MM.1S (cell line): ENCODE results near the gene ZFR2.

Source experiments
- DNase-seq: peaks from one replicate; pipeline ENCODE4 v3.0.0-alpha.2; 2015
- H2AFZ ChIP-seq: fragments of 300-600 bp; sonication (generic); 2 replicates; pipeline ENCODE4 v1.6.0; 2016; ENCODE audit warnings: antibody characterized with exemption, low read length
- H3F3A ChIP-seq: fragments of 300-600 bp; sonication (generic); 2 replicates; pipeline ENCODE4 v1.6.1; 2016; ENCODE audit warnings: mild to moderate bottlenecking, antibody characterized with exemption, low read length, moderate library complexity, mixed read lengths; ENCODE audit not compliant: insufficient read depth
- H3K27ac ChIP-seq: fragments of 300-600 bp; sonication (generic); 2 replicates; pipeline ENCODE4 v1.5.1; 2016; ENCODE audit warnings: mild to moderate bottlenecking, low read length
- H3K27me3 ChIP-seq: fragments of 300-600 bp; sonication (generic); replicated peaks from 2 replicates; pipeline ENCODE4 v1.6.0; 2016; ENCODE audit warnings: low read length; ENCODE audit not compliant: insufficient read depth
- H3K36me3 ChIP-seq: fragments of 300-600 bp; sonication (generic); replicated peaks from 2 replicates; pipeline ENCODE4 v1.6.1; 2016; ENCODE audit warnings: mild to moderate bottlenecking, low read length, mixed read lengths; ENCODE audit not compliant: insufficient read depth
- H3K4me1 ChIP-seq: fragments of 300-600 bp; sonication (generic); 2 replicates; pipeline ENCODE4 v1.6.1; 2016; ENCODE audit warnings: low read length, mixed read lengths
- H3K4me2 ChIP-seq: fragments of 300-600 bp; sonication (generic); 2 replicates; pipeline ENCODE4 v1.6.0; 2016; ENCODE audit warnings: low read depth, low read length
- H3K4me3 ChIP-seq: fragments of 300-600 bp; sonication (generic); 2 replicates; pipeline ENCODE4 v1.5.1; 2016; ENCODE audit warnings: low read length, mixed read lengths
- H3K79me2 ChIP-seq: fragments of 300-600 bp; sonication (generic); 2 replicates; pipeline ENCODE4 v1.6.1; 2016; ENCODE audit warnings: mixed run types, low read length, mixed read lengths
- H3K9ac ChIP-seq: fragments of 300-600 bp; sonication (generic); 2 replicates; pipeline ENCODE4 v1.6.1; 2016; ENCODE audit warnings: low read length, mixed read lengths
- H3K9me2 ChIP-seq: fragments of 300-600 bp; sonication (generic); replicated peaks from 2 replicates; pipeline ENCODE4 v1.6.1; 2016; ENCODE audit warnings: mild to moderate bottlenecking, low read length, mixed read lengths; ENCODE audit not compliant: insufficient read depth
- H3K9me3 ChIP-seq: fragments of 300-600 bp; sonication (generic); replicated peaks from 2 replicates; pipeline ENCODE4 v1.6.1; 2016; ENCODE audit warnings: mild to moderate bottlenecking, low read length, mixed read lengths; ENCODE audit not compliant: insufficient read depth
- H4K20me1 ChIP-seq: fragments of 300-600 bp; sonication (generic); 2 replicates; pipeline ENCODE4 v1.6.1; 2016; ENCODE audit warnings: mild to moderate bottlenecking, low read length, moderate library complexity, mixed read lengths; ENCODE audit not compliant: insufficient read depth
- CTCF ChIP-seq: fragments of 300-600 bp; sonication (generic); IDR thresholded peaks from 2 replicates; pipeline ENCODE4 v1.5.1; 2016; ENCODE audit warnings: antibody characterized with exemption, low read length, mixed read lengths
- EZH2 ChIP-seq: fragments of 300-600 bp; sonication (generic); optimal IDR thresholded peaks from 2 replicates; pipeline ENCODE3; 2017; ENCODE audit warnings: low read depth, mild to moderate bottlenecking, antibody characterized with exemption, low read length, mixed read lengths
- EZH2phosphoT487 ChIP-seq: fragments of 300-600 bp; sonication (generic); IDR thresholded peaks from 2 replicates; pipeline ENCODE4 v1.6.1; 2018; ENCODE audit warnings: antibody characterized with exemption, low read length

ZFR2 gene

DNA sequence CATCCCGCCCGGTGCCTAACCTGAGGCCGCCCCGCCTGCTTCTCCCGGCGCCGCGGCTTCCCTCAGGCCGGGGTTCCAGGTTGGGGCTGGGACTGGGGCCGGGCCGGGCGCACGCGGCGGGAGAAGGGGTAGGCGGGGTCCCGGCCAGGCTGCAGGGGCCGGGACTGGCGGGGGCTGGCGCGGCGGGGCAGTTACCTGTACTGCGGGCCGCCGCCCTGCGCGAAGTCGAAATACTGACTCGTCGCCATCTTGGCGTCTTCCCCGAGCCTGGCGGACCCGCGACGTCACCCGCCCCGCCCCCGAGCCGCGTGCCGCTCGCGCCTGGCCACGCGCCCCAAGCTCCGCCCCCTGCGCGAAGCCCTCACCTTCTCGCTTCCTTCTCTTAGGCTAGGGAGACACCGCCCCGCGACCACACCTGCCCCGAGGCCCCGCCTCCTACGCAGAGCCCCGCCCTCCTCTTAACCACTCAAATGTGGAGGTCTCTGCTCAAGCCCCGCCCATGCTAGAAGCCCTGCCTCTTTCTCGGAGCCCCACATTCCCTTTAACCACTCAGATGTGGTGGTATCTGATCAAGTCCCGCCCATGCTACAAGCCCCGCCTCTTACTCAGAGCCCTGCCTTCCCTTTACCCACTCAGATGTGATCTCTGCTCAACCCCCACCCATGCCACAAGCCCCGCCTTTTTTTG is at the start of gene ZFR2:
ZFR2 (minus strand) TSS at position 269 of the 687 bp plus-strand sequence; CDS start at position 248, 21 bp downstream.
- no peak for DNase-seq
- no peak within 1 kb of the TSS for H3K9ac ChIP-seq

DNA sequence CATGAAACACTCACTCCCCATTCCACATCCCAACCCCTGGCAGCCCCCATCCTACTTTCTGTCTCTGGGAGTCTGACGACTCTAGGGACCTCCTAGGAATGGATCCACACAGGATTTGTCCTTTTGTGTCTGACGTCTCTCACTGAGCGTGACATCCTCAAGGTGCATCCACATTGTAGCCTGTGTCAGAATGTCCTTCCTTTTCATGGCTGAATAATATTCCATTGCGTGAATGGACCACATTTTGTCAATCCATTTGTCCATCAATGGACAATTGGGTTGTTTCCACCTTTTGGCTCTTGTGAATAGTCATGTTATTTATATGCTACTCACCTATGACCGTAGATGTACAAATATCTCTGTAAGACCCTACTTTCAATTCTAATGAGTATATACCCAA is 47.2 kb upstream of the ZFR2 start:
- H3F3A ChIP-seq = no peaks in the 10 kb centered on the region
- H3K79me2 ChIP-seq = no peaks in the 10 kb centered on the region
- H2AFZ ChIP-seq = no peak overlapping the region
- DNase-seq = no peak
- TF ChIP-seq CTCF = no peak
- no peak for TF ChIP-seq EZH2
- no peak for TF ChIP-seq EZH2phosphoT487
- no peak overlapping the region for H3K4me2 ChIP-seq
- no peaks in the 10 kb centered on the region for H3K4me1 ChIP-seq
- peaks cover 85% of the 10 kb centered on the region for H3K27me3 ChIP-seq
- H3K9me2 ChIP-seq = no peaks in the 10 kb centered on the region
- no peaks in the 10 kb centered on the region for H4K20me1 ChIP-seq
- H3K4me3 ChIP-seq = no peak overlapping the region
- no peak overlapping the region for H3K9ac ChIP-seq
- H3K27ac ChIP-seq = no peak overlapping the region
- H3K36me3 ChIP-seq = no peaks in the 10 kb centered on the region
- no peaks in the 10 kb centered on the region for H3K9me3 ChIP-seq

More for the DNA sequence above, at the start of gene ZFR2:
- Histone ChIP-seq H4K20me1 (no peaks in the 10 kb centered on the region), H3K9me2 (no peaks in the 10 kb centered on the region), H3K4me3 (no peak within 1 kb of the TSS), H3K4me2 (no peak within 1 kb of the TSS), H3K79me2 (no peaks in the 10 kb centered on the region), H2AFZ (no peak within 1 kb of the TSS), H3K36me3 (no peaks in the 10 kb centered on the region), H3K9me3 (no peaks in the 10 kb centered on the region), H3K27me3 (peaks cover 96% of the 10 kb centered on the region), H3K27ac (no peak within 1 kb of the TSS), H3K4me1 (no peaks in the 10 kb centered on the region), H3F3A (no peaks in the 10 kb centered on the region)
- TF ChIP-seq CTCF = no peak
- no peak for TF ChIP-seq EZH2phosphoT487
- no peak for TF ChIP-seq EZH2

- no peak overlapping the region for H2AFZ ChIP-seq
- no peaks in the 10 kb centered on the region for H3K9me3 ChIP-seq
- 0 out of 2 replicates have a peak overlapping the region, but pooled peaks have one; percentile 19 for H3K4me2 ChIP-seq
- no peaks in the 10 kb centered on the region for H4K20me1 ChIP-seq
- no peaks in the 10 kb centered on the region for H3K36me3 ChIP-seq
- H3K27ac ChIP-seq = no peak overlapping the region
- H3K9me2 ChIP-seq = no peaks in the 10 kb centered on the region
- DNase-seq = no peak
- H3K4me1 ChIP-seq = no peaks in the 10 kb centered on the region
- H3K27me3 ChIP-seq = peaks cover 88% of the 10 kb centered on the region
- peak overlapping the region; percentile 31; the same call in 1 of the 2 replicates for H3K4me3 ChIP-seq
- TF ChIP-seq EZH2phosphoT487 (no peak), CTCF (no peak), EZH2 (no peak)
- H3K79me2 ChIP-seq = no peaks in the 10 kb centered on the region
- no peaks in the 10 kb centered on the region for H3F3A ChIP-seq
- H3K9ac ChIP-seq = no peak overlapping the region
Measured at GRCh38 chr19:3914199-3914598, 45.4 kb upstream of the ZFR2 start.
